GM18951 (cell line): Measurements from ENCODE around the gene CDH23.
A peak's percentile ranks its signal among the peaks of the same experiment; 100 is the strongest.

Experiments used
- POLR2A ChIP-seq: IDR thresholded peaks from 4 replicates; pipeline ENCODE4 v1.6.1; 2011; ENCODE audit warnings: mild to moderate bottlenecking; ENCODE audit not compliant: insufficient read length, insufficient read depth; ENCODE audit errors: extremely low read depth
- in situ Hi-C: fragments of 300-500 bp; cut with MboI; formaldehyde crosslinking; loops from one replicate; pipeline ENCODE4 v1.12.0; 2022; ENCODE audit warnings: low sequenced_read_pairs, mixed read lengths, inconsistent platforms; ENCODE audit not compliant: unreplicated experiment

Gene CDH23

GRCh38 chr10:71727738-71728737 is 331.3 kb downstream of the CDH23 start:
- in situ Hi-C loops, result no loop called here
- peak; percentile 56 for TF ChIP-seq POLR2A

DNA sequence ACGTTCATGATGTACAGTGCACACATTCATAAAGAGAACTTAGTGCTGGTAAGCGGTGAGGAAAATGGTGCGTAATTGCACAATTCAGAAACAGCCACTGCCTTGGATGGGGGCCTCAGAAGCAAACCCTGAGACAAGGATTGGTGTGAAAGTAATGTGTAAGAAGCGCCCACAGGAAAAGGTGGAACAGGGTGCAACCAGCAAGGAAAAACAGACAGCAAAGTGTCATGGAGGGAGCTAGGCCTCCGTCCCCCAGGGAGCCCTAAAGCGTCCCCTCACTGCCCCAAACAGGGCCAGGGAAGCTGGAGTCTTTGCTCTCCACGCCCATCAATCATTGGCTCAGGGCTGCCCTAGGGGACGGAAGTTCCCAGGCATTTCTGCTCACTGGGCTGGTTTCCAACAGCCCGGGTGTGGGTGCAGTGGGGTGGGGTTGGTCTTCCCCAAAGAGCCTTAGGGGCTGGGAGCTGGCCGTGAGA is 332.5 kb downstream of the CDH23 start:
- TF ChIP-seq POLR2A, result no peak
- in situ Hi-C loops, result no loop called here

- no peak for TF ChIP-seq POLR2A
- in situ Hi-C loops, result no loop called here
Measured at GRCh38 chr10:71731791-71732190, 335.1 kb downstream of the CDH23 start.

GRCh38 chr10:71734797-71735196 is 338.1 kb downstream of the CDH23 start:
- TF ChIP-seq POLR2A, result no peak
- in situ Hi-C loops, result no loop called here

DNA sequence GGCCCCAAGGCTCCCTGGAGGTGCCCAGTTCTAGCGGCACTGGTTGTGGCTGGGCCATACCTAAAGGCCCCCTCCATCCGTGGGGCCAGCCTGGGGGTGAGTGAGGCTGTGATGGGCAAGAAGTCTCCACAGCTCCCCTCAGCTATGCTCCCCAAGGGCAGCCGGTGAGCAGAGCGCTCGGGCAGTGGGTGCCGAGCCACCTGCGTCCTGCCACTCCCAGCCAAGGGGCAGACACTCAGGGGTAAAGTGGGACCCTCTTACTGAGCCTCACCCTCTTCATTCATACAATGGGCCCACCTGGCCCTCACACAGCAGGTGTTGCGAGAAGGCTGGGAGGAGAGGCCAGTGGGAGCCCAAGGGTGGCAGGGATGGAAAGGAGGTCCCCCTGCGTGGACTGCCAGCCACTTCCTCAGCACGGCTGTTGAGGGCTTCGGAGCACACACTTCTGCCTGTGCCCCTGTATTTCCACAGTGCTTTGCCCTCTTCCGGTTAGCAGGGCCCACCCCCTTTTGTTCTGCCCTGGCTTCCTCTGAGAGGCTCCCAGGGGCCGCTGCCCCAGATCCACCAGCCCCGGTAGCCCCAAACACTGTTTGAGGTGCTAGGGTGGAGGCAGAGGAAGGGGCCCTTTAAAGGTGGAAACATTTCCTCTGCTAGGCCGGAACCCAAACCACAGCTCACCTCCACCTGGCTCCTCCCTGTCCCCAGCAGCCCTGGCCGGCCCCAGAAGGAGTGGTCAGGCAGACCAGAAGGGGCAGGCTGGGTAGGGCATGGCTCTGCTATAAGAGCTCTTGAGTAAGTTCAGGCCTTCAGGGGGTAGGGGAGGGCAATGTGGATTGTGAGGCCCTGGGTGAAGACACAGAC is 339.2 kb downstream of the CDH23 start:
- in situ Hi-C loops, result no loop called here
- TF ChIP-seq POLR2A, result no peak

DNA sequence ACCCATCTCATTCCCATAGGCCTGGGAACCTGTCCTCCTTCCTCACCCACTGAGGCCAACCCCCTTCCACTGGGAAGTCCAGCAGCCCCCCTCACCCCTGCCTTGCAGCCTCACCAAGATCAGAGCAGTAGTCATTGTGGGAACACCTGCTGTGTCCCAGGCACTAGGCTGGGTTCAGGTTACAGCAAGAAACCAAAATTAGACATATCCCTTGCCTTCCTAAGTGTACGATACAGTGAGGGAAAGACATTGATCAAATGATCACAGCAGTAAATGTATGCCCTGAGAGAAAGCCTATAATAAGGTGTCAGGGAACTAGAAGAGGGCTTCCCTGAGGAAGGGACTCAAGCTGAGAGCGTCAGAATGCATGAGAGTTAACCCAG is 339.8 kb downstream of the CDH23 start:
- TF ChIP-seq POLR2A, result no peak
- in situ Hi-C loops, result no loop called here

GRCh38 chr10:71737001-71737833 is 340.5 kb downstream of the CDH23 start:
- in situ Hi-C loops, result no loop called here
- TF ChIP-seq POLR2A, result no peak

- no peak for TF ChIP-seq POLR2A
- in situ Hi-C loops, result no loop called here
Measured at GRCh38 chr10:71737834-71738197, 341.1 kb downstream of the CDH23 start.

- in situ Hi-C loops, result no loop called here
- no peak for TF ChIP-seq POLR2A
Measured at GRCh38 chr10:71739358-71739900, 342.7 kb downstream of the CDH23 start.

DNA sequence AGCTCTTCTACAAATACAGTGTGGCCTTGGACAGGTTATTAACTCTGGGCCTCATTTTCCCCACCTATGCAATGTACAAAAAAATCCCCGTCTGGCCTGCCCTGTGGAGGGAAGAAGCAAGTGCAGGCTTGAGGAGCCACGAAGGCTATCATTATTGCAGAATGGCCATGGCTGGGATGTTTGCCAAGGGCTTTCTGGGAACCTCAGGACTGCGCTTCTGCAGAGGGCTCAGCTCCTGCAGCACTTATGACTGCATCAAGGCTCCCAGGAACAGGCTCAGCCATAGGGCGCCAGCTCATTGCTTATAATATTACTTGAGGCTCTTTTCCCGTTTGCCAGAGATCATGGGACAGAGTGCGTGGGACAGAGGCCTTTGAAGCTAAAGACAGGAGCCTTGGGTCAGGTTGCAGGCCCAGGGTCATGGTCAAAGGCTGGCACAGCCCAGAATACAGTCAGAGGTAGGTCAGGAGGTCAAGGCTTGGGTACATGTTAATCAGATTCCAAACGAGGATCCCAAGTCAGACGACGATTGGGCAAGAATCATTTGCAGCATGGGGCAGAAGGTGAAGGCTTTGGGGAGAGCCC is 343.4 kb downstream of the CDH23 start:
- in situ Hi-C loops, result no loop called here
- TF ChIP-seq POLR2A, result no peak

DNA sequence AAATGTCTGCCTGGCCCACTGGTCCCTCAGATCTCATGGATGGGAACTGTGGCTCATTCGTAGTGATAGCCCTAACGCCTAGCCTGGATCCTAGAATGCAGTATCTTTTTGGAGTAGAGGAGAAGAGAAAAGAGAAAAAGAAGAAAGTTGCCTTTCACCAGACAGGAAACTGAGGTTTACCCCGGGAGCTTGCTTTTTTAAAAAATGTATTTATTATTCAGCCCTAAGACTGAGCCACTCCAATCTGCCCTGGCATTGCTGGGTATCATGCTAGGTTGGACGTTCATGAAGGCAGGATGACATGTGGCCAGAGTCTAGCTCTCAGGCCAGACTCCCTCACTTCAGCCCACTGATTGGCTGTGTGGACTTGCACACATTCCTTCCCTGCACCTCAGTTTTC is 344.3 kb downstream of the CDH23 start:
- in situ Hi-C loops, result no loop called here
- TF ChIP-seq POLR2A, result no peak

DNA sequence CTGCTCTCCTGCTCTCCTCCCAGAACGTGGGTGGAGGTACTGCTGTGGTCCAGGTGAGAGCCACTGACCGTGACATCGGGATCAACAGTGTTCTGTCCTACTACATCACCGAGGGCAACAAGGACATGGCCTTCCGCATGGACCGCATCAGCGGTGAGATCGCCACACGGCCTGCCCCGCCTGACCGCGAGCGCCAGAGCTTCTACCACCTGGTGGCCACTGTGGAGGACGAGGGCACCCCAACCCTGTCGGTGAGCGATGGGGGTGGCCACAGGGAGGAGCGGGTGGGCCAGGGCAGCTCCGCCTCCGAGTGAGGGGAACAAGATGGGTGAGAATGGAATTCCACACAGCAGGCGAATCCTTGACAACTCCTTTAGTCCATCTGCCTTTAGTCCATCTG is 345.0 kb downstream of the CDH23 start:
- in situ Hi-C loops, result no loop called here
- no peak for TF ChIP-seq POLR2A
